Small intestine (tissue), 7 donors: ENCODE data around the gene KCNK6. TPM values are rescaled to one million over a fixed set of nuclear protein-coding genes. Genes with fewer than 3 reads are reported as not detected.
A peak's percentile ranks its signal among the peaks of the same experiment; 100 is the strongest.

Experiments
- DNase-seq, 2 donors: peaks; one replicate each; pipeline versions ENCODE4 v3.0.0 to v3.0.0-alpha.2; 2013
- FAIRE-seq: peaks from 2 replicates; lab custom pipeline; 2012; peaks lifted over from hg19 to GRCh38; lab: Jason Lieb, UNC
- H3K27ac ChIP-seq, 3 donors: one replicate each; pipeline ENCODE4 v1.5.1; 2013; ENCODE audit warnings: low read length in 2 of 3, mild to moderate bottlenecking in 2 of 3, control low read depth in 1 of 3, inconsistent platforms in 1 of 3, low read depth in 1 of 3, moderate library complexity in 1 of 3
- H3K27me3 ChIP-seq, 3 donors: one replicate each; pipeline ENCODE4 v1.6.1; 2013; ENCODE audit warnings: low read length in 3 of 3, inconsistent platforms in 1 of 3; ENCODE audit not compliant: control insufficient read depth in 3 of 3, insufficient read depth in 3 of 3
- H3K36me3 ChIP-seq, 3 donors: one replicate each; pipeline ENCODE4 v1.6.1; 2013; ENCODE audit warnings: low read length in 3 of 3, inconsistent platforms in 1 of 3, low read depth in 1 of 3, mild to moderate bottlenecking in 1 of 3, moderate library complexity in 1 of 3; ENCODE audit not compliant: control insufficient read depth in 3 of 3, insufficient read depth in 2 of 3
- H3K4me1 ChIP-seq, 3 donors: one replicate each; pipeline ENCODE4 v1.6.1; 2013; ENCODE audit warnings: low read length in 2 of 3, inconsistent platforms in 1 of 3, low read depth in 1 of 3, mild to moderate bottlenecking in 1 of 3, moderate library complexity in 1 of 3; ENCODE audit not compliant: control insufficient read depth in 3 of 3, insufficient read depth in 2 of 3
- H3K4me3 ChIP-seq, 3 donors: one replicate each; pipeline ENCODE4 v1.5.1; 2013; ENCODE audit warnings: low read length in 3 of 3, control low read depth in 1 of 3, inconsistent platforms in 1 of 3, low read depth in 1 of 3, mild to moderate bottlenecking in 1 of 3, moderate library complexity in 1 of 3
- H3K9me3 ChIP-seq, 2 donors: one replicate each; pipeline ENCODE4 v1.6.1; 2013; ENCODE audit warnings: low read depth in 1 of 2, low read length in 1 of 2; ENCODE audit not compliant: control insufficient read depth in 2 of 2, insufficient read depth in 1 of 2
- WGBS, 3 donors: extraction: QIAGEN DNeasy Blood & Tissue Kit; methylation state at CpG; one replicate each; pipeline ENCODE4 v1.1.7; 2013; 5-methylcytosine and 5-hydroxymethylcytosine counted together
- polyA plus RNA-seq, 4 donors: library from polyadenylated mRNA; stranded (reverse) in 3 of 4; unstranded in 1 of 4; fragments of 200-250 nt in 3 of 4; fragments of 120-200 nt in 1 of 4; gene quantifications; one replicate each; pipeline versions ENCODE4 v1.2.1 to v1.2.3, GENCODE V29; 2013
- donor health status: healthy with polysubstance abuse.
- donor health status: control.
- donor health status: control.
- donor health status: Bipolar disorder and iron deficiency.
- donor health status: healthy.

KCNK6 gene
- polyA plus RNA-seq, 4 donors, result 2.7 to 7.5 (median 4.0) TPM

DNA sequence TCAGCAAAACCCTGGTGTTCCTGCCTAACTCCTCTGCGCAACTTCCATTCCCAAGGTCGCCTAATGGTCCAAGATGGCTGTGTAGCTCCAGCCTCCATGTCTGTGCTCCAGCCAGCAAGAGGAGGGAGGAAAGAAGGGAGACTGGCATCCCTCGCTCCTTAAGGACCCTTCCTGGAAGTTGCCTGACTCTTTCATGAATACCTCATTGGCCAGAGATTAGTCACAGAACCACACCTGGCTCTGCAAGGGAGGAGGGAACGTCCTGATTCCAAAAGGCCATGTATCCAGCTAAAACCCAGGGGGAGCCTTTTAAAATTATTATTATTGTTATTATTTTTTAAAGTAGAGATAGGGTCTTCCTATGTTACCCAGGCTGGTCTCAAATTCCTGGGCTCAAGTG, 4.8 kb downstream of the KCNK6 start:
- peaks cover 0 to 6% (median 0%) of the 10 kb centered on the region in 3 donors for H3K4me1 ChIP-seq
- no peak overlapping the region for H3K27ac ChIP-seq
- H3K4me3 ChIP-seq, result no peak overlapping the region
- WGBS, 3 donors, result 80 to 87% (median 84%) methylated on average over 4 of the region's 4 CpGs
- peaks cover 0 to 17% (median 0%) of the 10 kb centered on the region in 3 donors for H3K27me3 ChIP-seq
- peaks cover 3 to 21% (median 11%) of the 10 kb centered on the region in 3 donors for H3K36me3 ChIP-seq
- no peaks in the 10 kb centered on the region for H3K9me3 ChIP-seq
- no peak for DNase-seq
- FAIRE-seq, result no peak

DNA sequence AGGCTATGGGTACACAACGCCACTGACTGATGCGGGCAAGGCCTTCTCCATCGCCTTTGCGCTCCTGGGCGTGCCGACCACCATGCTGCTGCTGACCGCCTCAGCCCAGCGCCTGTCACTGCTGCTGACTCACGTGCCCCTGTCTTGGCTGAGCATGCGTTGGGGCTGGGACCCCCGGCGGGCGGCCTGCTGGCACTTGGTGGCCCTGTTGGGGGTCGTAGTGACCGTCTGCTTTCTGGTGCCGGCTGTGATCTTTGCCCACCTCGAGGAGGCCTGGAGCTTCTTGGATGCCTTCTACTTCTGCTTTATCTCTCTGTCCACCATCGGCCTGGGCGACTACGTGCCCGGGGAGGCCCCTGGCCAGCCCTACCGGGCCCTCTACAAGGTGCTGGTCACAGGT, 6.9 kb downstream of the KCNK6 start:
- DNase-seq, result no peak
- Histone ChIP-seq H3K27me3 (no peaks in the 10 kb centered on the region), H3K9me3 (no peaks in the 10 kb centered on the region), H3K36me3 (peaks cover 3 to 21% (median 11%) of the 10 kb centered on the region in 3 donors), H3K4me1 (no peaks in the 10 kb centered on the region), H3K27ac (no peak overlapping the region), H3K4me3 (no peak overlapping the region)
- WGBS, 3 donors, result 93 to 96% (median 95%) methylated on average over 22 of the region's 22 CpGs
- FAIRE-seq, result no peak

DNA sequence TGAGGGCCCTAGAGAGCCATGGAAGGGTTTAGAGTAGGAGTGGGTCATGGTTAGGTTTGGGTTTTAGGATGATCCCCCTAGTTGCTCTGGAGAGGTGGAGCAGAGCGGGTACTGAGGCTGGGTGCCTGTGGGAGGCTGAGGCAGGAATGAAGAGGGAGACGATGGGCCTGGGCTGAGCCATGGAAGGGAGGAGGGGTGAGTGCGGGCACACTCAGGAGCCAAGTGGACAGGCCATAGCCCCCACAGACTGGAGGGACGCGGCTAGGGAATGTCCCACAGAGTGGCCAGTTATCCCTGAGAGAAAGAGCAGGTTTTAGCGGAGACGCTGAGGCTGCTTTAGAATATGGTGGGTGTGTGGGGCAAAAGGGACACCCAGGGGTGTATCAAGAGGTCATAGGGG, 10.0 kb downstream of the KCNK6 start:
- Histone ChIP-seq H3K27me3 (no peaks in the 10 kb centered on the region), H3K4me3 (no peak overlapping the region), H3K9me3 (no peaks in the 10 kb centered on the region), H3K27ac (no peak overlapping the region), H3K4me1 (no peaks in the 10 kb centered on the region), H3K36me3 (peaks cover 3 to 16% (median 11%) of the 10 kb centered on the region in 3 donors)
- DNase-seq, result no peak
- FAIRE-seq, result no peak
- 94 to 98% (median 98%) methylated on average over 7 of the region's 7 CpGs for WGBS, 3 donors

DNA sequence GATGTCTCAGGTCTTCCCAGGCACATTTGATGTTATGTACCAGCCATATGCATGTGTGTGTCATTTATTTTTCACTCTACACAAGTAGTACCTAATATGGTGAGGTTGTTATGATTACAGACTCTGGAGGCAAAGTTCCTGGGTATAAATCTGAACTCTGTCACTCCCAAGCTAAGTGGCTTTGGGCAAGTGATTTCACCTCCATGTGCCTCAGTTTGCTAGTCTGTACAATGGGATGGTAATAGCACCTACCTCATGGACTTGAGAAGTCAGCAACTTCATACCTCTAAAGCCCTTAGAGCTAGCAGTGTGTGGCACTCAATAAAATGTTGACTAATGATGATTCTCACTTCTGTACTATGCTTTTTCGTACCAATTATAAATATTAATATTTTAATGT, 12.1 kb downstream of the KCNK6 start:
- DNase-seq (no peak), FAIRE-seq (no peak)
- Histone ChIP-seq H3K27me3 (no peaks in the 10 kb centered on the region), H3K9me3 (no peaks in the 10 kb centered on the region), H3K36me3 (peaks cover 3 to 13% (median 6%) of the 10 kb centered on the region in 3 donors), H3K4me3 (no peak overlapping the region), H3K27ac (no peak overlapping the region), H3K4me1 (no peaks in the 10 kb centered on the region)
- WGBS, 3 donors, result 87 to 89% (median 88%) methylated on average over 1 of the region's 1 CpG

DNA sequence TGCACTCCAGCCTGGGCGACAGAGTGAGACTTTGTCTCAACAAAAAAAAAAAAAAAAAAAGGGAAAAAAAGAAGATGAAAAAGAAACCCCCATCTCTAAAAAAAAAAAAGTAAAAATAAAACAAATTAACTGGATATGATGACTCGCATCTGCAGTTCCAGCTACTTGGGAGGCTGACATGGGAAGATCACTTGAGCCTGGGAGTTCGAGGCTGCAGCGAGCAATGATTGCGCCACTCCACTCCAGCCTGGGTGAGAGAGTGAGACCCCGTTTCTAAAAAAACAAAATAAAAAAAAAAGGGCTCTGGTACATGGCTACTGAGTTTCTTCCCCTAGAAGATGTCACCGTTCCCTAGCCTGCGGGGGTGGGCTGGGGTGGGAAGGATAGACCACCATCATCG, 13.6 kb downstream of the KCNK6 start:
- Histone ChIP-seq H3K4me3 (no peak overlapping the region), H3K27me3 (no peaks in the 10 kb centered on the region), H3K4me1 (peaks cover 0 to 7% (median 0%) of the 10 kb centered on the region in 3 donors), H3K27ac (no peak overlapping the region), H3K9me3 (no peaks in the 10 kb centered on the region), H3K36me3 (no peaks in the 10 kb centered on the region)
- DNase-seq, result no peak
- WGBS, 3 donors, result 88 to 90% (median 88%) methylated on average over 9 of the region's 9 CpGs
- FAIRE-seq, result no peak

DNA sequence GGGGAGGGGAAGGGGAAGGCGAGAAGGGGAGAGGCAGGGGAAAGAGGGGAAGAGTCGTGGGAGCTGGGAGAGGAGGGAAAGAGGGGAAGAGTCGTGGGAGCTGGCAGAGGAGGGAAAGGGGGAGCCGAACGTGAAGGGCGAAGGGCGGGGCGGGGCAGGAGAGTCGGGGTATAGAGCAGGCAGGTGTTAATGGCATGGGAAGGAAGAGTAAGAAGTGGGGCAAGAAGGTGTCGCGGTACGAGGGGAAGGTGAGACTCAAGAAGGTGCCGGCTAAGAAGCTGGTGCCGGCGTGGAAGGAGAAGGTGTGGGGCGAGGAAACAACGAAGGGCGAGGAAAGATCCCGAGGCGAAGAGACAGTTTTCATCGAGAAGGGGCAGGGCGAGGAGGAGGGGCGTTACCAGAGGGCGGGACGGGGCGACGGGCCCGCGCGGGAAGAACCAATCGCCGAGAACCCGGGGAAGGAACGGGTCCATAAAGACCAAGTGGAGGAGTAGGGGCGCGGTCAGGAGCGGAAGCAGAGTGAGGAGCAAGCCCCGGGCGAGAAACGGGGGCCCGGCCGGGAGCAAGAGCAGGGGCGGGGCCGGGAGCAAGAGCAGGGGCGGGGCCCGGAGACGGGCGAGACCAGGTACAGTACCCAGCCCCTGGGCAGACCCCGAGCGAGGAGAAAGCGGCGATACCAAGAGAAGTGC, 16.4 kb downstream of the KCNK6 start:
- peak overlapping the region; percentile 61 to 70 (median 65) for H3K4me3 ChIP-seq
- no peak for FAIRE-seq
- peak; percentile 97 to 98 for DNase-seq
- peaks cover 0 to 7% (median 0%) of the 10 kb centered on the region in 3 donors for H3K36me3 ChIP-seq
- H3K27me3 ChIP-seq, result no peaks in the 10 kb centered on the region
- peaks cover 0 to 7% (median 0%) of the 10 kb centered on the region in 3 donors for H3K4me1 ChIP-seq
- 0 to 1% (median 1%) methylated on average over 48 to 52 of the region's 52 CpGs for WGBS, 3 donors
- no peaks in the 10 kb centered on the region for H3K9me3 ChIP-seq
- peak overlapping the region; percentile 96 to 99 (median 97) for H3K27ac ChIP-seq

DNA sequence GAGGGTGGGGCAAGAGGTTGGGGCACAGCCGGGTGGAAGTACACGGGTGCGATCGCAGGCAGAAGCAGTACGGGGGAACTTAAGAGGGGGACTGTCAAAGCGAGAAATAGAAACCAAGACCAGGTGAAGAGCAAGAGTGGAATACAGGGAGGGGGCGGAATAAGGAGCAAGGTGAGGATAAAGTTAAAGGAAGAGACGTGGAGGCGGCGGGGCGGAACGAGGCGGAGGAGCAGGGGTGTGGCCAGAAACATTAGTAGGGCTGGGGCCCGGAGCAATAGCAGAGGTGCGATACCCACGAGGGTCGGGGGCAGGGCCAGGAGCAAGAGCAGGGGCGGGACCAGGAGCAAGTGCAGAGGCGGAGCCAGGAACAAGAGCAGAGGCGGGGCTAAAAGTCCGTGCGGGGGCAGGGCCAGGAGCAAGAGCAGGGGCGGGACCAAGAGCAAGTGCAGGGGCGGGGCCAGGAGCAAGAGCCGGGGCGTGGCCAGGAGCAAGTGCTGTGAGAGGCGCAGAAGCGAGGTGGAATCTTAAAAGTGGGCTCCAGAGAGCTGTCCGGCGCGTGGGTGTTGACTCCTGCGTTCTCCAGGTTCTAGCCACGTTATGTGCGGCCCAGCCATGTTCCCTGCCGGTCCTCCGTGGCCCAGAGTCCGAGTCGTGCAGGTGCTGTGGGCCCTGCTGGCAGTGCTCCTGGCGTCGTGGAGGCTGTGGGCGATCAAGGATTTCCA, 17.2 kb downstream of the KCNK6 start:
- 1 to 5% (median 4%) methylated on average over 34 to 41 of the region's 41 CpGs for WGBS, 3 donors
- peak; percentile 47 for FAIRE-seq
- no peaks in the 10 kb centered on the region for H3K27me3 ChIP-seq

DNA sequence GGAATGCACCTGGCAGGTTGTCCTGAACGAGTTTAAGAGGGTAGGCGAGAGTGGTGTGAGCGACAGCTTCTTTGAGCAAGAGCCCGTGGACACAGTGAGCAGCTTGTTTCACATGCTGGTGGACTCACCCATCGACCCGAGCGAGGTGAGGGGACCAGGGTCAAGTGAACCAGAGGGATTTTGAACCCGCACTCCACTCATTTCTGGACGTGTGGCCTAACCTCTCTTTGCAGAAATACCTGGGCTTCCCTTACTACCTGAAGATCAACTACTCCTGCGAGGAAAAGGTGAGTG, 17.7 kb downstream of the KCNK6 start:
- WGBS, 3 donors, result 51 to 64% (median 58%) methylated on average over 10 of the region's 10 CpGs
- H3K9me3 ChIP-seq, result no peaks in the 10 kb centered on the region
- H3K27me3 ChIP-seq, result no peaks in the 10 kb centered on the region
- peaks cover 0 to 7% (median 0%) of the 10 kb centered on the region in 3 donors for H3K4me1 ChIP-seq
- peak overlapping the region in 2 of 3 donors; percentile 24 to 70 for H3K4me3 ChIP-seq
- no peak for FAIRE-seq
- H3K36me3 ChIP-seq, result peaks cover 0 to 10% (median 0%) of the 10 kb centered on the region in 3 donors
- no peak for DNase-seq
- peak overlapping the region; percentile 7 to 97 (median 38) for H3K27ac ChIP-seq

More for the DNA sequence above, 17.2 kb downstream of the KCNK6 start:
- Histone ChIP-seq H3K27ac (peak overlapping the region; percentile 96 to 99 (median 97)), H3K36me3 (peaks cover 0 to 10% (median 0%) of the 10 kb centered on the region in 3 donors), H3K4me1 (peaks cover 0 to 7% (median 0%) of the 10 kb centered on the region in 3 donors), H3K4me3 (peak overlapping the region; percentile 61 to 70 (median 65)), H3K9me3 (no peaks in the 10 kb centered on the region)
- peak; percentile 98 for DNase-seq
